A549 (cell line): Measurements from ENCODE around the gene PATJ. TPM values are rescaled to one million over a fixed set of nuclear protein-coding genes. Genes with fewer than 3 reads are reported as not detected.

Experiments
- ATAC-seq, 2 experiments: fragments of 200-7000 bp in 1 of 2; fragments of >200 bp in 1 of 2; cut with Nextera tagmentation in 1 of 2; cut with Tn5 transposase in 1 of 2; 3 replicates each; pipeline versions ENCODE4 v1.8.0 to v1.9.1; 2018 to 2020; ENCODE audit warnings: mild to moderate bottlenecking in 1 of 2, moderate library complexity in 1 of 2
- CTCF ChIA-PET: fragments of 300-600 bp; sonication (Branson Sonifier 250); formaldehyde crosslinking; extraction: SDS; loops from one replicate; lab custom pipeline; 2021; ENCODE audit warnings: antibody characterized with exemption, inconsistent platforms; lab: Yijun Ruan, JAX
- POLR2A ChIA-PET: fragments of 350-600 bp; formaldehyde crosslinking; extraction: SDS; loops from one replicate; lab custom pipeline; 2021; ENCODE audit warnings: antibody characterized with exemption, inconsistent platforms; lab: Yijun Ruan, JAX
- DNase-seq, 2 experiments: peaks; one replicate each; pipeline versions ENCODE4 v3.0.0 to v3.0.0-alpha.2; 2011 to 2016; ENCODE audit warnings: low read depth in 1 of 2, low spot score in 1 of 2
- FAIRE-seq: peaks from 2 replicates; lab custom pipeline; 2011; peaks lifted over from hg19 to GRCh38; lab: Jason Lieb, UNC
- H3K27ac ChIP-seq, 2 experiments: fragments of >200 bp; sonication (Bioruptor Twin); formaldehyde crosslinking; 3 replicates each; pipeline ENCODE4 v1.5.1; 2016 to 2017
- H3K4me1 ChIP-seq: fragments of >200 bp; sonication (Bioruptor Twin); formaldehyde crosslinking; 3 replicates; pipeline ENCODE4 v1.6.1; 2016
- H3K4me2 ChIP-seq: fragments of >200 bp; sonication (Bioruptor Twin); formaldehyde crosslinking; 3 replicates; pipeline ENCODE4 v1.6.1; 2016
- H3K4me3 ChIP-seq: fragments of >200 bp; sonication (Bioruptor Twin); formaldehyde crosslinking; 3 replicates; pipeline ENCODE4 v1.5.1; 2016
- H3K9me3 ChIP-seq: fragments of >200 bp; sonication (Bioruptor Twin); formaldehyde crosslinking; 3 replicates; pipeline ENCODE4 v1.6.1; 2016
- CBX2 ChIP-seq: fragments of 200-600 bp; sonication (generic); IDR thresholded peaks from 2 replicates; pipeline ENCODE4 v1.6.1; 2016; ENCODE audit warnings: low read depth, mild to moderate bottlenecking, borderline replicate concordance
- CBX8 ChIP-seq: fragments of 200-600 bp; sonication (generic); IDR thresholded peaks from 2 replicates; pipeline ENCODE4 v1.6.1; 2016
- ESRRA ChIP-seq: fragments of 150-350 bp; IDR thresholded peaks from 2 replicates; pipeline ENCODE4 v1.6.1; 2014; ENCODE audit warnings: mild to moderate bottlenecking, low read length, borderline replicate concordance
- GATA3 ChIP-seq: IDR thresholded peaks from 2 replicates; pipeline ENCODE4 v1.6.1; 2012; ENCODE audit warnings: borderline replicate concordance
- HEYL ChIP-seq: fragments of 250-450 bp; sonication (Bioruptor Pico); IDR thresholded peaks from 2 replicates; pipeline ENCODE4 v1.8.0; 2021; ENCODE audit warnings: mild to moderate bottlenecking, moderate library complexity
- HOXB5 ChIP-seq: fragments of 250-450 bp; sonication (Bioruptor Pico); IDR thresholded peaks from 2 replicates; pipeline ENCODE4 v1.5.0; 2020; ENCODE audit warnings: mild to moderate bottlenecking, moderate library complexity
- JUN ChIP-seq, 2 experiments: fragments of >200 bp; sonication (Bioruptor Twin); formaldehyde crosslinking; IDR thresholded peaks; 2 replicates in 1 of 2; 3 replicates in 1 of 2; pipeline ENCODE4 v1.6.1; 2016 to 2017
- JUNB ChIP-seq: fragments of >200 bp; sonication (Bioruptor Twin); formaldehyde crosslinking; IDR thresholded peaks from 2 replicates; pipeline ENCODE4 v1.6.1; 2016
- KDM1A ChIP-seq: fragments of 200-600 bp; sonication (generic); IDR thresholded peaks from 2 replicates; pipeline ENCODE4 v1.6.1; 2016; ENCODE audit warnings: low read depth, mild to moderate bottlenecking
- MAFK ChIP-seq: fragments of 450-650 bp; IDR thresholded peaks from 2 replicates; pipeline ENCODE4 v1.6.1; 2014; ENCODE audit not compliant: partially characterized antibody
- MYC ChIP-seq: IDR thresholded peaks from 2 replicates; pipeline ENCODE4 v1.6.1; 2012; ENCODE audit warnings: mild to moderate bottlenecking, inconsistent platforms, low read length, improper control_type of control experiment, borderline replicate concordance
- POLR2AphosphoS2 ChIP-seq: conservative IDR thresholded peaks from 2 replicates; pipeline ENCODE4 v1.6.1; 2012; ENCODE audit warnings: low read length, improper control_type of control experiment, inconsistent platforms
- RAD21 ChIP-seq, 2 experiments: fragments of >200 bp in 1 of 2; sonication (Bioruptor Twin) in 1 of 2; formaldehyde crosslinking in 1 of 2; IDR thresholded peaks in 1 of 2; conservative IDR thresholded peaks in 1 of 2; 2 replicates in 1 of 2; 3 replicates in 1 of 2; pipeline ENCODE4 v1.6.1; 2012 to 2018; ENCODE audit warnings: inconsistent platforms in 1 of 2
- RCOR1 ChIP-seq: fragments of 150-350 bp; IDR thresholded peaks from 2 replicates; pipeline ENCODE4 v1.6.1; 2014; ENCODE audit warnings: antibody characterized with exemption, low read length, low read depth
- RNF2 ChIP-seq: fragments of 200-600 bp; sonication (generic); IDR thresholded peaks from 2 replicates; pipeline ENCODE4 v1.6.1; 2016; ENCODE audit warnings: low read depth, mild to moderate bottlenecking, antibody characterized with exemption, moderate library complexity, borderline replicate concordance
- SMC3 ChIP-seq: fragments of >200 bp; sonication (Bioruptor Twin); formaldehyde crosslinking; IDR thresholded peaks from 3 replicates; pipeline ENCODE4 v1.6.1; 2018; ENCODE audit warnings: inconsistent platforms
- SREBF2 ChIP-seq: fragments of 450-650 bp; IDR thresholded peaks from 2 replicates; pipeline ENCODE4 v1.6.1; 2014; ENCODE audit warnings: mild to moderate bottlenecking, moderate library complexity
- TFCP2L1 ChIP-seq: fragments of 250-450 bp; sonication (Bioruptor Pico); IDR thresholded peaks from 2 replicates; pipeline ENCODE4 v1.5.0; 2021; ENCODE audit warnings: mild to moderate bottlenecking
- ZC3H11A ChIP-seq: fragments of 450-650 bp; IDR thresholded peaks from 2 replicates; pipeline ENCODE4 v1.6.1; 2014; ENCODE audit warnings: antibody characterized with exemption, mild to moderate bottlenecking
- ZSCAN20 ChIP-seq: fragments of 250-450 bp; sonication (Bioruptor Pico); IDR thresholded peaks from 2 replicates; pipeline ENCODE4 v1.8.0; 2022; ENCODE audit warnings: mild to moderate bottlenecking, moderate library complexity
- WGBS: methylation state at CpG from one replicate; pipeline ENCODE4 v1.1.6; 2017; ENCODE audit errors: missing lambda C conversion rate; 5-methylcytosine and 5-hydroxymethylcytosine counted together
- polyA plus RNA-seq, 4 experiments: library from polyadenylated mRNA; depleted of rRNA in 3 of 4; stranded (reverse); fragments of >200 nt; fragmentation: RNase III in 1 of 4; extraction: RNeasy Plus Mini Kit Qiagen cat#74134 plus additional on column Dnase treatment in 1 of 4; gene quantifications; 2 replicates in 3 of 4; 3 replicates in 1 of 4; pipeline ENCODE4 v1.2.3, GENCODE V29; 2011 to 2017
- TF ChIP-seq, protein P1 (sequence below): fragments of >200 bp; sonication (Bioruptor Twin); formaldehyde crosslinking; IDR thresholded peaks from 2 replicates; pipeline ENCODE4 v1.6.1; 2016
- TF ChIP-seq, protein P2 (sequence below): IDR thresholded peaks from 2 replicates; pipeline ENCODE4 v1.6.1; 2012
- TF ChIP-seq, protein P3 (sequence below): IDR thresholded peaks from 2 replicates; pipeline ENCODE4 v1.6.1; 2012
- TF ChIP-seq, protein P4 (sequence below): IDR thresholded peaks from 2 replicates; pipeline ENCODE4 v1.6.1; 2012; ENCODE audit warnings: low read depth, borderline replicate concordance
- TF ChIP-seq, protein P5 (sequence below): fragments of >200 bp; sonication (Bioruptor Twin); formaldehyde crosslinking; IDR thresholded peaks from 3 replicates; pipeline ENCODE4 v1.6.1; 2016
- TF ChIP-seq, protein P6 (sequence below): fragments of 200-600 bp; sonication (generic); IDR thresholded peaks from 2 replicates; pipeline ENCODE4 v1.6.1; 2016; ENCODE audit warnings: antibody characterized with exemption, mild to moderate bottlenecking, moderate library complexity

The PATJ gene
- polyA plus RNA-seq, 2 of the 4 experiments (the other 2 are of a cell fraction): 6.0 to 14.7 TPM

DNA sequence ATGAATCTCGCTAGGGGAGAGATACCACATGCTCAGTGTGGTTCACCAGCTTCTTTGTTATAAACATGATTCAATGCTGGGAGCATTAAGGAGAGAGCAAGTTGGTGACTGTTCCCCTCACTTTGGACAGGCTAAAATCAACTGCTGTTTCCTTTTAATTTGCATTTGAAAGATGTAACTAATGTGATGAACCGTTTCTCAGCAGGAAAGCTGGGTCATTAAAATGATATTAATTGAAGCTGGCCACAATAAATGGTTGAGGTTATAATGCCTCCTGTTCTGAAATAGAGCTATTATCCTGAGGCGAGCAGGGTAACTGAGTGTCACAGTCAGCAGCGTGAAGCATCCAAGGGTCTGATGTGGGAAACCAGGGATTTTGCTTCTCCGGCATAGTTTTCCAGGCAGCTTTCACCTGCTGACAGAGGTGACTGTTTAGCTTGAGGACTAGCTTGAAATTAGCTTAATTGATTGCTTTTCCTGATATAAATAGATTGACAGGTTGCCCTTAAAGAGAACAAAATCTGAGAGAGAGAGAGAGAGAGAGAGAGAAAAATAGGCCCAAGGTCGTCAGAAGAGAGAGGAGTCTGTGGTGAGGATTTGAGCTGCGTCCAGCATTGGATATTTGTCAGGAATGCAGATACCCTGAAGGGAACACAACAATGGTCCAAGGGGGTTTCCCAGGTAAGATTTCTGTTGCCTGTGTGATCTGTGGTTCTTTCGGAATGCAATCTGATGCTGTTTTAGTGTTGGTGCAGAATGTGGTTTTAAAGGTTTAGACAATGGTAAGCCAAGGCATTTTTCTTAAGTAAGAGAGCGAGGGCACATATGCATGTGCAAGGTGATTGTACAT, 209.7 kb downstream of the PATJ start:
- POLR2A ChIA-PET: no interaction called here
- H3K4me2 ChIP-seq: no peak overlapping the region
- no peak for ATAC-seq
- no peak for DNase-seq
- H3K9me3 ChIP-seq: no peaks in the 10 kb centered on the region
- H3K4me3 ChIP-seq: no peak overlapping the region
- TF ChIP-seq MYC (no peak), ESRRA (no peak), ZSCAN20 (no peak), GATA3 (no peak), CBX2 (no peak), KDM1A (no peak), POLR2AphosphoS2 (no peak), RCOR1 (no peak)
- TF ChIP-seq, protein P1, sequence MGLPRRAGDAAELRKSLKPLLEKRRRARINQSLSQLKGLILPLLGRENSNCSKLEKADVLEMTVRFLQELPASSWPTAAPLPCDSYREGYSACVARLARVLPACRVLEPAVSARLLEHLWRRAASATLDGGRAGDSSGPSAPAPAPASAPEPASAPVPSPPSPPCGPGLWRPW: no peak
- TF ChIP-seq, all 56 proteins: peak for 0
- CTCF ChIA-PET: interaction anchor here (0.5 to 1.4 kb wide), 4 partner anchors 9 to 1103 kb away, joined by 3 read pairs; no protein-coding TSS in a partner anchor
- no peaks in the 10 kb centered on the region for H3K4me1 ChIP-seq
- 88% methylated on average over 9 of the region's 9 CpGs for WGBS
- FAIRE-seq: no peak
- H3K27ac ChIP-seq: no peak overlapping the region

DNA sequence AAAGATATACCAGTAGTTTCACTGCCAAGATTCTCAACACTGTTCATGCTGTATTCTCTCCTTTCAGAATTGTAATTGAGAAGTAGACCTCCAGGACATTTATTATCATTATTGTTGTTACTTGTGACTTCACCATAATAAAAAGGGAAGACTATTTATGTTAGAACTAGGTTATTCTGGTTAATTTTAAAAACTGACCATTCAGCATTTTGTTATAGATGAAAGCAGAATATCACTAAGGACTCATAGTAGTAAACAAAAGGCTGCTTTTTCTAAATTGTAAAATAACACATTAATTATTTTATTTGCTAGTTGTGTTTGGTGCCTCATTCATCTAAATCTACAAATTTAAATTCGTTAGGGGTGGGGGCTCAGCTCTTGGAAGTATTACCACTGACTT, 210.4 kb downstream of the PATJ start:
- no peak for TF ChIP-seq SMC3
- TF ChIP-seq RCOR1: no peak
- TF ChIP-seq MAFK: peak; percentile 82
- no peak for TF ChIP-seq TFCP2L1 (CRISPR knock-in tag)
- TF ChIP-seq ESRRA: no peak
- no peak for TF ChIP-seq CBX8
- TF ChIP-seq RNF2: no peak
- no peak for DNase-seq
- CTCF ChIA-PET: interaction anchor here (0.6 to 1.2 kb wide), 2 partner anchors 11 to 182 kb away, joined by 3 read pairs; no protein-coding TSS in a partner anchor
- ATAC-seq: no peak
- no peak for FAIRE-seq
- no peak overlapping the region for H3K27ac ChIP-seq
- no peak overlapping the region for H3K4me2 ChIP-seq
- WGBS: 47% methylated on average over 1 of the region's 1 CpG
- POLR2A ChIA-PET: no interaction called here
- no peaks in the 10 kb centered on the region for H3K4me1 ChIP-seq
- no peaks in the 10 kb centered on the region for H3K9me3 ChIP-seq
- H3K4me3 ChIP-seq: no peak overlapping the region

DNA sequence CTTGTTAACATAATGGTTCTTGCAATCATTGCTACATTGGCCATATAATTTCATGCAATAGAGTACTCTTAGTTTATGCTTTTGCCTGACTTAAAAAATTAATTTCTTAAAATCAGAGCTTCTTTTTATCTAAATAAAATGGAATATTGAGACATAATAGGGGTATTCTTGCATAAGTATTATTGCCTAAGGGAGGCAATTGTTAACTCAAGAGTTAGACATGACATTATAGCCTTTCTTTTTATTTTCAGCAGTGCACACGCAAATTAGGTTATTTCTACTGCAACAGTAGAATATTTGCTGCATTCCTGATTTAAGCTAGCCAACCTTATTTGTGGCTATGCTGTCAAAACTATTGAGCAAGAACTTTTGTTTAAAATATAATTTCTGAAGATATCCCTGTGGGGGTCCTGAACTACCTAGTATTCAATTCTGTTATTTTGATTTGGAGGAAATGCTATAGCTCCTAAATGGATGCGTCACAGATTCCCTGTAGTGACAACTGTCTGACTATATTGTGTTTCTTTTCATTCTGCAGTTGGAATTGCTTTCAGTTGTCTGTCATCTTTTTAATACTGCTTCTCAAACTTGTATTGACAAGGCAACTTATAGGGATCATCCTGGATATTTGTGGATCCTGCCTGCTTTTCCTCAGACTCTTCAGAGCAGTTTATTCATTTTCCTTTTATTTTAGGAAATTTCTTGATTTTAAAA, 211.0 kb downstream of the PATJ start:
- FAIRE-seq (no peak), ATAC-seq (no peak), DNase-seq (no peak)
- ChIA-PET CTCF (interaction anchor here (1.2 kb wide), 1 partner anchor 11 kb away, joined by 3 read pairs; no protein-coding TSS in a partner anchor), POLR2A (no interaction called here)
- Histone ChIP-seq H3K4me3 (no peak overlapping the region), H3K27ac (no peak overlapping the region), H3K4me1 (no peaks in the 10 kb centered on the region), H3K9me3 (no peaks in the 10 kb centered on the region), H3K4me2 (no peak overlapping the region)
- WGBS: 88% methylated on average over 2 of the region's 2 CpGs
- TF ChIP-seq, protein P2, sequence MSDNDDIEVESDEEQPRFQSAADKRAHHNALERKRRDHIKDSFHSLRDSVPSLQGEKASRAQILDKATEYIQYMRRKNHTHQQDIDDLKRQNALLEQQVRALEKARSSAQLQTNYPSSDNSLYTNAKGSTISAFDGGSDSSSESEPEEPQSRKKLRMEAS: no peak
- TF ChIP-seq, protein P3, sequence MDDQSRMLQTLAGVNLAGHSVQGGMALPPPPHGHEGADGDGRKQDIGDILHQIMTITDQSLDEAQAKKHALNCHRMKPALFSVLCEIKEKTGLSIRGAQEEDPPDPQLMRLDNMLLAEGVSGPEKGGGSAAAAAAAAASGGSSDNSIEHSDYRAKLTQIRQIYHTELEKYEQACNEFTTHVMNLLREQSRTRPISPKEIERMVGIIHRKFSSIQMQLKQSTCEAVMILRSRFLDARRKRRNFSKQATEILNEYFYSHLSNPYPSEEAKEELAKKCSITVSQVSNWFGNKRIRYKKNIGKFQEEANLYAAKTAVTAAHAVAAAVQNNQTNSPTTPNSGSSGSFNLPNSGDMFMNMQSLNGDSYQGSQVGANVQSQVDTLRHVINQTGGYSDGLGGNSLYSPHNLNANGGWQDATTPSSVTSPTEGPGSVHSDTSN: no peak
- TF ChIP-seq RAD21 (conservative IDR thresholded peaks at IDR 0.05 in 1 of 2, IDR thresholded peaks at IDR 0.05 in 1 of 2) (no peak), CBX8 (no peak), HOXB5 (no peak), ZC3H11A (no peak), JUN (IDR thresholded peaks at IDR 0.05) (no peak), RNF2 (no peak), HEYL (CRISPR knock-in tag) (no peak), SREBF2 (no peak), JUNB (no peak)
- TF ChIP-seq, protein P4, sequence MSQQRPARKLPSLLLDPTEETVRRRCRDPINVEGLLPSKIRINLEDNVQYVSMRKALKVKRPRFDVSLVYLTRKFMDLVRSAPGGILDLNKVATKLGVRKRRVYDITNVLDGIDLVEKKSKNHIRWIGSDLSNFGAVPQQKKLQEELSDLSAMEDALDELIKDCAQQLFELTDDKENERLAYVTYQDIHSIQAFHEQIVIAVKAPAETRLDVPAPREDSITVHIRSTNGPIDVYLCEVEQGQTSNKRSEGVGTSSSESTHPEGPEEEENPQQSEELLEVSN: no peak
- TF ChIP-seq, protein P5, sequence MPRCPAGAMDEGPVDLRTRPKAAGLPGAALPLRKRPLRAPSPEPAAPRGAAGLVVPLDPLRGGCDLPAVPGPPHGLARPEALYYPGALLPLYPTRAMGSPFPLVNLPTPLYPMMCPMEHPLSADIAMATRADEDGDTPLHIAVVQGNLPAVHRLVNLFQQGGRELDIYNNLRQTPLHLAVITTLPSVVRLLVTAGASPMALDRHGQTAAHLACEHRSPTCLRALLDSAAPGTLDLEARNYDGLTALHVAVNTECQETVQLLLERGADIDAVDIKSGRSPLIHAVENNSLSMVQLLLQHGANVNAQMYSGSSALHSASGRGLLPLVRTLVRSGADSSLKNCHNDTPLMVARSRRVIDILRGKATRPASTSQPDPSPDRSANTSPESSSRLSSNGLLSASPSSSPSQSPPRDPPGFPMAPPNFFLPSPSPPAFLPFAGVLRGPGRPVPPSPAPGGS: no peak
- TF ChIP-seq, protein P6, sequence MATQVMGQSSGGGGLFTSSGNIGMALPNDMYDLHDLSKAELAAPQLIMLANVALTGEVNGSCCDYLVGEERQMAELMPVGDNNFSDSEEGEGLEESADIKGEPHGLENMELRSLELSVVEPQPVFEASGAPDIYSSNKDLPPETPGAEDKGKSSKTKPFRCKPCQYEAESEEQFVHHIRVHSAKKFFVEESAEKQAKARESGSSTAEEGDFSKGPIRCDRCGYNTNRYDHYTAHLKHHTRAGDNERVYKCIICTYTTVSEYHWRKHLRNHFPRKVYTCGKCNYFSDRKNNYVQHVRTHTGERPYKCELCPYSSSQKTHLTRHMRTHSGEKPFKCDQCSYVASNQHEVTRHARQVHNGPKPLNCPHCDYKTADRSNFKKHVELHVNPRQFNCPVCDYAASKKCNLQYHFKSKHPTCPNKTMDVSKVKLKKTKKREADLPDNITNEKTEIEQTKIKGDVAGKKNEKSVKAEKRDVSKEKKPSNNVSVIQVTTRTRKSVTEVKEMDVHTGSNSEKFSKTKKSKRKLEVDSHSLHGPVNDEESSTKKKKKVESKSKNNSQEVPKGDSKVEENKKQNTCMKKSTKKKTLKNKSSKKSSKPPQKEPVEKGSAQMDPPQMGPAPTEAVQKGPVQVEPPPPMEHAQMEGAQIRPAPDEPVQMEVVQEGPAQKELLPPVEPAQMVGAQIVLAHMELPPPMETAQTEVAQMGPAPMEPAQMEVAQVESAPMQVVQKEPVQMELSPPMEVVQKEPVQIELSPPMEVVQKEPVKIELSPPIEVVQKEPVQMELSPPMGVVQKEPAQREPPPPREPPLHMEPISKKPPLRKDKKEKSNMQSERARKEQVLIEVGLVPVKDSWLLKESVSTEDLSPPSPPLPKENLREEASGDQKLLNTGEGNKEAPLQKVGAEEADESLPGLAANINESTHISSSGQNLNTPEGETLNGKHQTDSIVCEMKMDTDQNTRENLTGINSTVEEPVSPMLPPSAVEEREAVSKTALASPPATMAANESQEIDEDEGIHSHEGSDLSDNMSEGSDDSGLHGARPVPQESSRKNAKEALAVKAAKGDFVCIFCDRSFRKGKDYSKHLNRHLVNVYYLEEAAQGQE: no peak
